GM12872 (cell line): ENCODE data around the gene VCPKMT.

Experiments used
- CTCF ChIP-seq: IDR thresholded peaks from 3 replicates; pipeline ENCODE4 v1.5.1; 2011; ENCODE audit warnings: low read depth, mild to moderate bottlenecking, low read length, moderate library complexity; ENCODE audit not compliant: insufficient read depth

Gene VCPKMT

GRCh38 chr14:50070840-50071548 lies 45.4 kb downstream of the VCPKMT start:
- TF ChIP-seq CTCF, result no peak

- TF ChIP-seq CTCF, result no peak
Measured at GRCh38 chr14:50070230-50070629, 46.1 kb downstream of the VCPKMT start.

DNA sequence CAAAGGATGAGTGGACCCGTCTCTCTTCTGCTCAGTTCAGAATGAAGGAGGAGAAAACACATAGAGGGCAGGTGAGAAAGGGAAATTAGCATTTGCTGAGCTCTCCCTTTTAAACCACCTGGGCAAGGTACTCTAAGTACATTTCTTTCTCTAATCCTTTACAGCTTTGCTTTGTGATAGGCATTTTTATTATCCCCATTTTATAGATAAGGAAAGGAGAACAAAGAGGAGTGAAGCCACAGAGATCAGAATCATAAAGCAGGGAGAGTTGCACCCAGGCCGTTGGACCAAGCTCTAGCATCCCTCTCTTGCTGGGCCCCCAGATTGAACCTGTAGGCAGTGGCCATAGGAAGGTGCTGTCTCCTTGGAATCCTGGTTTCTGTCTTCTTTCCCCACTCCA lies 47.0 kb downstream of the VCPKMT start:
- no peak for TF ChIP-seq CTCF

- no peak for TF ChIP-seq CTCF
Measured at GRCh38 chr14:50068496-50068895, 47.9 kb downstream of the VCPKMT start.

GRCh38 chr14:50067723-50068495 lies 48.5 kb downstream of the VCPKMT start:
- TF ChIP-seq CTCF, result no peak

- no peak for TF ChIP-seq CTCF
Measured at GRCh38 chr14:50065583-50065982, 50.8 kb downstream of the VCPKMT start.

DNA sequence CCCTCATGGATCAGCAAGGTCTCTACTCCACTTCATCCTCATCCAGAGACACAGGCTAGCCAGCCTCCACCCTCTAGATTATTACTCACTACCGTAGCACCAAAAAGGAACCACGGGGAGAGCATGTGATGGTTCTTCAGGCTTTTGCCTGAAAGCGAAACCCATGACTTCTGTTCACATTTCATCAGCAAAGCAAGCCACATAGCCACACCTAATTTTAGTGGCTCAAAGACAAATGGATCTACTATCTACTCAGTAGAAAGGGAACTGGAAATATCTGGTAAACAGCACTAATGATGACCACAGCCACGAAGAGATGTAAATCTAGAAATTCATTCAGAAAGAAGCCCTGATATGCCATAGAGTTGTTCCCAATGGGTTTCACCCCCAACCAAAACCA lies 51.4 kb downstream of the VCPKMT start:
- TF ChIP-seq CTCF, result no peak
